ENCODE measurements around the gene C7orf33. TPM values are rescaled to one million over a fixed set of nuclear protein-coding genes. Genes with fewer than 3 reads are reported as not detected.

Gene C7orf33
- total and polyA plus RNA-seq, 2 of the 13 experiments (the other 11 are each of a cell fraction or from before 2014, with no cell fraction given), result not detected

DNA sequence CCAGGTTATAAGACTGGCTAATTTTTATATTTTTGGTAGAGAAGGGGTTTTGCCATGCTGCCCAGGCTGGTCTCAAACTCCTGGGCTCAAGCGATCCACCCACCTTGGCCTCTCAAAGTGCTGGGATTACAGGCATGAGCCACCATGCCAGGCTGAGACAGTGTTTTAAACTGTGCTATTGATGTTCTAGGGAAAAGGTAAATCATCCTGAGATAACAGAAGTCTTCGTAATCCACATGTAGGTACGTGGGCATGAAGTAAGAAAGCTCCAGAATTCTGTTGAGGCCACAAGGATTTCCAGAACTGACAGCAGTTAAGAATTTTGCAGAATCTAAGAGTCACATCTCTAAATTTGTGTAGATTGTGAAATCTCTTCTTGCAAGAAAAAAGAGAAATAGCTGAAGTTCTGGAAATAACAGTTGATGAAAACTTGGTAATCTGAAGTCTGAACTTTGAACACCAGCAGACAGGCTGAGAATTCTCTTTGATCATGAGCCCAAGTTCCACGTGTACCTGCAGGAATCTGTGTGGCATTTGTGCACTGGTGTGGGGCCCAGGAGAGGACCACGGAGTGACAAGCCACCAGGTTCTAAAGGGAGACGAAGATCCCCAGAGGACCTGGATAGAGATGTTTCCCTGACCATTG, 24.6 kb downstream of the C7orf33 start (continued):
- peak; percentile 13; the same call in 1 of the 2 replicates for TF ChIP-seq RXRB (CRISPR knock-in tag; IDR thresholded peaks at IDR 0.05; ENCODE audit: borderline replicate concordance)
- TF ChIP-seq, protein P1, sequence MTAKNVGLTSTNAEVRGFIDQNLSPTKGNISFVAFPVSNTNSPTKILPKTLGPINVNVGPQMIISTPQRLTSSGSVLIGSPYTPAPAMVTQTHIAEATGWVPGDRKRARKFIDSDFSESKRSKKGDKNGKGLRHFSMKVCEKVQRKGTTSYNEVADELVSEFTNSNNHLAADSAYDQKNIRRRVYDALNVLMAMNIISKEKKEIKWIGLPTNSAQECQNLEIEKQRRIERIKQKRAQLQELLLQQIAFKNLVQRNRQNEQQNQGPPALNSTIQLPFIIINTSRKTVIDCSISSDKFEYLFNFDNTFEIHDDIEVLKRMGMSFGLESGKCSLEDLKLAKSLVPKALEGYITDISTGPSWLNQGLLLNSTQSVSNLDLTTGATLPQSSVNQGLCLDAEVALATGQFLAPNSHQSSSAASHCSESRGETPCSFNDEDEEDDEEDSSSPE (CRISPR knock-in tag; IDR thresholded peaks at IDR 0.05), result no peak
- no peak for TF ChIP-seq NBN (conservative IDR thresholded peaks at IDR 0.05)
- TF ChIP-seq, protein P2, sequence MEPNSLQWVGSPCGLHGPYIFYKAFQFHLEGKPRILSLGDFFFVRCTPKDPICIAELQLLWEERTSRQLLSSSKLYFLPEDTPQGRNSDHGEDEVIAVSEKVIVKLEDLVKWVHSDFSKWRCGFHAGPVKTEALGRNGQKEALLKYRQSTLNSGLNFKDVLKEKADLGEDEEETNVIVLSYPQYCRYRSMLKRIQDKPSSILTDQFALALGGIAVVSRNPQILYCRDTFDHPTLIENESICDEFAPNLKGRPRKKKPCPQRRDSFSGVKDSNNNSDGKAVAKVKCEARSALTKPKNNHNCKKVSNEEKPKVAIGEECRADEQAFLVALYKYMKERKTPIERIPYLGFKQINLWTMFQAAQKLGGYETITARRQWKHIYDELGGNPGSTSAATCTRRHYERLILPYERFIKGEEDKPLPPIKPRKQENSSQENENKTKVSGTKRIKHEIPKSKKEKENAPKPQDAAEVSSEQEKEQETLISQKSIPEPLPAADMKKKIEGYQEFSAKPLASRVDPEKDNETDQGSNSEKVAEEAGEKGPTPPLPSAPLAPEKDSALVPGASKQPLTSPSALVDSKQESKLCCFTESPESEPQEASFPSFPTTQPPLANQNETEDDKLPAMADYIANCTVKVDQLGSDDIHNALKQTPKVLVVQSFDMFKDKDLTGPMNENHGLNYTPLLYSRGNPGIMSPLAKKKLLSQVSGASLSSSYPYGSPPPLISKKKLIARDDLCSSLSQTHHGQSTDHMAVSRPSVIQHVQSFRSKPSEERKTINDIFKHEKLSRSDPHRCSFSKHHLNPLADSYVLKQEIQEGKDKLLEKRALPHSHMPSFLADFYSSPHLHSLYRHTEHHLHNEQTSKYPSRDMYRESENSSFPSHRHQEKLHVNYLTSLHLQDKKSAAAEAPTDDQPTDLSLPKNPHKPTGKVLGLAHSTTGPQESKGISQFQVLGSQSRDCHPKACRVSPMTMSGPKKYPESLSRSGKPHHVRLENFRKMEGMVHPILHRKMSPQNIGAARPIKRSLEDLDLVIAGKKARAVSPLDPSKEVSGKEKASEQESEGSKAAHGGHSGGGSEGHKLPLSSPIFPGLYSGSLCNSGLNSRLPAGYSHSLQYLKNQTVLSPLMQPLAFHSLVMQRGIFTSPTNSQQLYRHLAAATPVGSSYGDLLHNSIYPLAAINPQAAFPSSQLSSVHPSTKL (CRISPR knock-in tag; IDR thresholded peaks at IDR 0.05), result peak; percentile 42
- TF ChIP-seq HNF4A (CRISPR knock-in tag; IDR thresholded peaks at IDR 0.05), result peak; percentile 72
- TF ChIP-seq TCF7 (IDR thresholded peaks at IDR 0.05; ENCODE audit: low read depth), result peak; percentile 50
- TF ChIP-seq NFE2 (CRISPR knock-in tag; IDR thresholded peaks at IDR 0.05), result no peak
- TF ChIP-seq ZNF460 (CRISPR knock-in tag; IDR thresholded peaks at IDR 0.05; ENCODE audit: borderline replicate concordance), result no peak
- 0 out of 2 replicates have a peak, but pooled peaks have one; percentile 7 for TF ChIP-seq MNT (IDR thresholded peaks at IDR 0.05)
- TF ChIP-seq, protein P3, sequence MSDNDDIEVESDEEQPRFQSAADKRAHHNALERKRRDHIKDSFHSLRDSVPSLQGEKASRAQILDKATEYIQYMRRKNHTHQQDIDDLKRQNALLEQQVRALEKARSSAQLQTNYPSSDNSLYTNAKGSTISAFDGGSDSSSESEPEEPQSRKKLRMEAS (IDR thresholded peaks at IDR 0.05), result 0 out of 2 replicates have a peak, but pooled peaks have one; percentile 31
- no peak for TF ChIP-seq ZNF441 (CRISPR knock-in tag; IDR thresholded peaks at IDR 0.05; ENCODE audit: borderline replicate concordance)
- TF ChIP-seq EP300 (IDR thresholded peaks at IDR 0.05; ENCODE audit: low read depth in 2 of 2, low read length in 2 of 2), result 0 out of 4 replicates have a peak, but pooled peaks of 1 of the 2 experiments have one; percentile 18
- TF ChIP-seq EP300 (CRISPR knock-in tag; IDR thresholded peaks at IDR 0.05; ENCODE audit: borderline replicate concordance), result no peak
- no peak for TF ChIP-seq MTA3 (CRISPR knock-in tag; IDR thresholded peaks at IDR 0.05)
- 0 out of 2 replicates have a peak, but pooled peaks have one; percentile 28 for TF ChIP-seq XBP1 (CRISPR knock-in tag; IDR thresholded peaks at IDR 0.05)
